ENCODE measurements around the gene MYO7A.

DNA sequence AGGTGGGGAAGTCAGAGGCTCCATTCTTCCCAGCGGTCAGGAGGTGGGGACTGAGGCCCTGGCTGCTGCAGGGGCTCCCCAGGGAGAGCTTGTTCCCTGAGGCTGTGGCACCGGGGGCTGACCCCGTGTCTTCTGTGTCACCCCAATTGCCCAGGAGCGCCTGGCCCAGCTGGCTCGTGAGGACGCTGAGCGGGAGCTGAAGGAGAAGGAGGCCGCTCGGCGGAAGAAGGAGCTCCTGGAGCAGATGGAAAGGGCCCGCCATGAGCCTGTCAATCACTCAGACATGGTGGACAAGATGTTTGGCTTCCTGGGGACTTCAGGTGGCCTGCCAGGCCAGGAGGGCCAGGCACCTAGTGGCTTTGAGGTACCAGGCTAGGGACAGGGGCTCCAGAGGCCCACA is 53.2 kb downstream of the MYO7A start:
- TF ChIP-seq EZH2phosphoT487 (IDR thresholded peaks at IDR 0.05; ENCODE audit: insufficient read depth, low read depth) (no peak), EZH2 (IDR thresholded peaks at IDR 0.05; ENCODE audit: insufficient read depth, poor library complexity, severe bottlenecking) (no peak)
